ENCODE measurements around the gene CEP112.

The CEP112 gene

GRCh38 chr17:65609749-65610148 lies 582.2 kb downstream of the CEP112 start:
- no peak for DNase-seq (ENCODE audit: low read depth in 2 of 3, low spot score in 1 of 3)

- no peak for DNase-seq (ENCODE audit: low read depth in 2 of 3, low spot score in 1 of 3)
Measured at GRCh38 chr17:65609286-65609685, 582.6 kb downstream of the CEP112 start.

GRCh38 chr17:65604070-65604469 lies 587.9 kb downstream of the CEP112 start:
- DNase-seq (ENCODE audit: low read depth in 2 of 3, low spot score in 1 of 3) = no peak

GRCh38 chr17:65601881-65602280 lies 590.1 kb downstream of the CEP112 start:
- no peak for DNase-seq (ENCODE audit: low read depth in 2 of 3, low spot score in 1 of 3)

GRCh38 chr17:65601145-65601544 lies 590.8 kb downstream of the CEP112 start:
- no peak for DNase-seq (ENCODE audit: low read depth in 2 of 3, low spot score in 1 of 3)

GRCh38 chr17:65600518-65600917 lies 591.4 kb downstream of the CEP112 start:
- no peak for DNase-seq (ENCODE audit: low read depth in 2 of 3, low spot score in 1 of 3)

GRCh38 chr17:65599650-65600049 lies 592.3 kb downstream of the CEP112 start:
- DNase-seq (ENCODE audit: low read depth in 2 of 3, low spot score in 1 of 3) = no peak

GRCh38 chr17:65598746-65599145 lies 593.2 kb downstream of the CEP112 start:
- DNase-seq (ENCODE audit: low read depth in 2 of 3, low spot score in 1 of 3) = no peak

GRCh38 chr17:65595071-65595656 lies 596.8 kb downstream of the CEP112 start:
- no peak for DNase-seq (ENCODE audit: low read depth in 2 of 3, low spot score in 1 of 3)

GRCh38 chr17:65593855-65594845 lies 597.8 kb downstream of the CEP112 start:
- no peak for DNase-seq (ENCODE audit: low read depth in 2 of 3, low spot score in 1 of 3)

GRCh38 chr17:65593092-65593854 lies 598.7 kb downstream of the CEP112 start:
- no peak for DNase-seq (ENCODE audit: low read depth in 2 of 3, low spot score in 1 of 3)

- DNase-seq (ENCODE audit: low read depth in 2 of 3, low spot score in 1 of 3) = no peak
Measured at GRCh38 chr17:65592125-65592965, 599.6 kb downstream of the CEP112 start.

- no peak for DNase-seq (ENCODE audit: low read depth in 2 of 3, low spot score in 1 of 3)
Measured at GRCh38 chr17:65589321-65589720, 602.6 kb downstream of the CEP112 start.

GRCh38 chr17:65588181-65588808 lies 603.6 kb downstream of the CEP112 start:
- DNase-seq (ENCODE audit: low read depth in 2 of 3, low spot score in 1 of 3) = no peak

GRCh38 chr17:65587534-65588180 lies 604.3 kb downstream of the CEP112 start:
- DNase-seq (ENCODE audit: low read depth in 2 of 3, low spot score in 1 of 3) = no peak

GRCh38 chr17:65586899-65587298 lies 605.0 kb downstream of the CEP112 start:
- DNase-seq (ENCODE audit: low read depth in 2 of 3, low spot score in 1 of 3) = no peak

All from stimulated activated CD4-positive, alpha-beta T cell treated with anti-CD3 and anti-CD28 coated beads, Interleukin-12 subunit alpha, Interleukin-12 subunit beta, amount 100 ng/mL, for 48 hours (primary cell).